Measurements from ENCODE around the gene ATP8A2. TPM values are rescaled to one million over a fixed set of nuclear protein-coding genes. Genes with fewer than 3 reads are reported as not detected.

The ATP8A2 gene
- total and polyA plus RNA-seq, 9 of the 15 experiments (the other 6 are each of a cell fraction or from before 2014, with no cell fraction given), result under 0.01 to 0.33 (median 0.06) TPM; not detected in 4

DNA sequence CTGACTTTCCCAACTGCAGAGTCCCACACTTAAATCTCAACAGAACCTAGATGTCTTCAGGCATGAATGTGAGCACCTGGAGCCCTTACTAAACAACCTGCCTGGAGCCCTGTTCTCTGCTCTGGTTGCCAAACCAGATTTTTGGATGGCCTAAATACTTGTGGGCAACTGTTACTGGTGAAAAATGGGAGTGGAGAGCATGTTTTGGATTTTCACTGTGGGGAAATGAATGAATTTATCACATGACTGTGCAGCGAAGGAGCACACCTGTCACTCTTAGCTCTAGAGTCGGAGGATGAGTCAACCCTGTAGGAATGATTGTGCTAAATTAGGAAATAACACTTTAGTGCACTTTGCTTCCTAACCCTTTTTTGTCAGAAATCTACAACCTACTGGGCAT is 649.7 kb downstream of the ATP8A2 start (continued):
- TF ChIP-seq, protein P1, sequence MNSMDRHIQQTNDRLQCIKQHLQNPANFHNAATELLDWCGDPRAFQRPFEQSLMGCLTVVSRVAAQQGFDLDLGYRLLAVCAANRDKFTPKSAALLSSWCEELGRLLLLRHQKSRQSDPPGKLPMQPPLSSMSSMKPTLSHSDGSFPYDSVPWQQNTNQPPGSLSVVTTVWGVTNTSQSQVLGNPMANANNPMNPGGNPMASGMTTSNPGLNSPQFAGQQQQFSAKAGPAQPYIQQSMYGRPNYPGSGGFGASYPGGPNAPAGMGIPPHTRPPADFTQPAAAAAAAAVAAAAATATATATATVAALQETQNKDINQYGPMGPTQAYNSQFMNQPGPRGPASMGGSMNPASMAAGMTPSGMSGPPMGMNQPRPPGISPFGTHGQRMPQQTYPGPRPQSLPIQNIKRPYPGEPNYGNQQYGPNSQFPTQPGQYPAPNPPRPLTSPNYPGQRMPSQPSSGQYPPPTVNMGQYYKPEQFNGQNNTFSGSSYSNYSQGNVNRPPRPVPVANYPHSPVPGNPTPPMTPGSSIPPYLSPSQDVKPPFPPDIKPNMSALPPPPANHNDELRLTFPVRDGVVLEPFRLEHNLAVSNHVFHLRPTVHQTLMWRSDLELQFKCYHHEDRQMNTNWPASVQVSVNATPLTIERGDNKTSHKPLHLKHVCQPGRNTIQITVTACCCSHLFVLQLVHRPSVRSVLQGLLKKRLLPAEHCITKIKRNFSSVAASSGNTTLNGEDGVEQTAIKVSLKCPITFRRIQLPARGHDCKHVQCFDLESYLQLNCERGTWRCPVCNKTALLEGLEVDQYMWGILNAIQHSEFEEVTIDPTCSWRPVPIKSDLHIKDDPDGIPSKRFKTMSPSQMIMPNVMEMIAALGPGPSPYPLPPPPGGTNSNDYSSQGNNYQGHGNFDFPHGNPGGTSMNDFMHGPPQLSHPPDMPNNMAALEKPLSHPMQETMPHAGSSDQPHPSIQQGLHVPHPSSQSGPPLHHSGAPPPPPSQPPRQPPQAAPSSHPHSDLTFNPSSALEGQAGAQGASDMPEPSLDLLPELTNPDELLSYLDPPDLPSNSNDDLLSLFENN (IDR thresholded peaks at IDR 0.05; ENCODE audit: low read depth in 2 of 2, low read length in 2 of 2), result no peak

DNA sequence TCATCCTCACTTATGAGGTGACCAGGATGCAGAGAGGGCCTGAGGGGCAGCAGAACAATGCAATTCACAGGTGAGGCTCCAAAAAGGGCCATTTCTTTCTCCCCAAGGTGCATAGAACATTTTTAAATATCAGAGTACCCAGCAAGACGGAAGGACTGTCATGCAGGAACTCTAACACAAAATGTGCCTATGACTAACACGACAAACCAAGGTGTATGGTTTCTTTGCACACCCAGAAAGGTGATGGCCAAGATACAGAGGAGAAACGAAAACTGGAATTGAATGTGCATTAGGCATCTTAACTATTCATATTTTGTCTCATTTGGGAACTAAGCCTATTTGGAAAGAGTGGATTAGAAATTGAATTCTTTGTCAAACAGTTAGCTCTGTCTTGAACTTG is 650.2 kb downstream of the ATP8A2 start:
- Histone ChIP-seq H3K9ac (ENCODE audit: insufficient read depth in 1 of 2, low read depth in 2 of 2, low read length in 2 of 2) (no peak overlapping the region), H3K27me3 (ENCODE audit: control insufficient read depth in 2 of 2, insufficient read depth in 2 of 2, low read length in 2 of 2) (peaks cover 3 to 19% of the 10 kb centered on the region in 2 experiments), H4K20me1 (replicated peaks; ENCODE audit: control insufficient read depth, insufficient read depth, low read length) (no peaks in the 10 kb centered on the region), H3K36me3 (ENCODE audit: control insufficient read depth, insufficient read depth, low read length) (no peaks in the 10 kb centered on the region), H3K79me2 (ENCODE audit: control insufficient read depth, insufficient read depth, low read length) (no peaks in the 10 kb centered on the region), H3K4me1 (replicated peaks in 1 of 2; ENCODE audit: control insufficient read depth in 2 of 2, insufficient read depth in 2 of 2, low read length in 2 of 2) (no peaks in the 10 kb centered on the region), H3K4me3 (no peak overlapping the region), H3K27ac (ENCODE audit: extremely low read depth, low read depth, low read length) (no peak overlapping the region), H3K9me3 (replicated peaks; ENCODE audit: control insufficient read depth, insufficient read depth, low read depth, low read length) (no peaks in the 10 kb centered on the region), H2AFZ (ENCODE audit: low read depth, low read length) (no peak overlapping the region), H3K9me1 (ENCODE audit: control insufficient read depth, insufficient read depth, low read length) (no peaks in the 10 kb centered on the region), H3K4me2 (ENCODE audit: insufficient read depth, low read length) (no peak overlapping the region)
- TF ChIP-seq ZNF668 (CRISPR knock-in tag; IDR thresholded peaks at IDR 0.05) (no peak), HNRNPL (IDR thresholded peaks at IDR 0.05; ENCODE audit: low read depth, low read length) (no peak)
- DNase-seq (ENCODE audit: extremely low read depth in 1 of 4, low spot score in 3 of 4) (no peak), FAIRE-seq (no peak), ATAC-seq (no peak)
- ChIA-PET POLR2A (no interaction called here), CTCF (ENCODE audit: low intra/inter-chr PET ratio) (no interaction called here)
- intact Hi-C loops (cut with micrococcal nuclease), result no loop called here
- in situ Hi-C loops (cut with MboI), result no loop called here
- BruUV-seq (replicated peaks), result no TSS peak
- 7% methylated on average over 3 of the region's 3 CpGs for WGBS (ENCODE audit: insufficient coverage, low coverage, missing lambda C conversion rate)

All from K562 (cell line).